ENCODE results near the gene ATOX1.

GRCh38 chr5:151758141-151758429 lies 346 bp downstream of the ATOX1 start:
- TF ChIP-seq CTCF (conservative IDR thresholded peaks at IDR 0.05; ENCODE audit: low read depth, low read length) (no peak), RCOR1 (IDR thresholded peaks at IDR 0.05; ENCODE audit: insufficient replicate concordance, low read length) (no peak)

Measured in IMR-90 (cell line).